Measurements from ENCODE around the gene CCDC50.

Gene CCDC50

DNA sequence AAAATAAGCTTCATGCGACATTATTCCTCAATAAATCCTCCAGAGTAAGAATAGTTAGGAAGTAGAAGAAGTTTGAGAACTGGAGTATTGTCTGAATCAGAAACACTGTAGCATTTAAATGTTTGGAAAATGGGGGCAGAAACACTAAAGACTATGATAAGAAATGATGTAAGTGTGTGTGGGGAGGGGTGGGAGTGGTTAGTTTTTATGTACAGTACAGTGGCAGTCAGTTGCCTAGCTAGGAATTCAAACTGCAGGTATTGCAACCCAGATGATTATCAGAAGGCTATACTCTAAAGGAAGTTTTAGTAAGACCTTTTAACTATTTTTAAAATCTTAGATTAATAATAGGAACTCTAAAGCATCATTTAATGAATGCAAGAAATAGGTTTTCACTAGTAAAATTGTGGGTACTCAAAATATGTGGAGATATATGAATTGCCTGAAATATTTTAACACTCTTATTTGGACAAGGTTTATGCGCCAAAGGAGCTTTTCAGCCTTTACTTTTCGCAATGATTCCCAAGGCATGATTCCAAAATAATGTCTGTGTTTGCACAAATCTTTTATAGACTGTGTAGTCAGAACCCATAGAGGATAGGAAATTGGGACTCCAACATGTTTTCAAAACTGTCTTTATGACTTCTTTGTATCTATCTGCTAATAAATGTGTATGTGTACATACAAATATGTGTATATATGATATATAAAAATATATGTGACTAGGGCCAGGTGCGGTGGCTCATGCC, 8.0 kb upstream of the CCDC50 start:
- Histone ChIP-seq H4K20me1 (ENCODE audit: insufficient read depth, low read length) (no peaks in the 10 kb centered on the region), H3K4me1 (ENCODE audit: insufficient read depth, low read length) (no peaks in the 10 kb centered on the region), H3K36me3 (ENCODE audit: insufficient read depth, low read length) (no peaks in the 10 kb centered on the region), H3K79me2 (ENCODE audit: insufficient read depth, low read length) (no peaks in the 10 kb centered on the region), H3K4me2 (ENCODE audit: insufficient read depth, low read length) (no peak overlapping the region), H3K27ac (ENCODE audit: low read length) (no peak overlapping the region), H3K27me3 (ENCODE audit: insufficient read depth, low read length, poor library complexity) (no peaks in the 10 kb centered on the region), H3K9ac (ENCODE audit: low read depth, low read length) (no peak overlapping the region), H3K9me3 (ENCODE audit: insufficient read depth, low read length, severe bottlenecking) (no peaks in the 10 kb centered on the region), H2AFZ (ENCODE audit: low read depth, low read length) (no peak overlapping the region), H3K4me3 (ENCODE audit: low read depth in 1 of 2, low read length in 2 of 2) (no peak overlapping the region)
- DNase-seq (no peak), ATAC-seq (ENCODE audit: insufficient read depth, low read depth) (no peak)
- no peak for TF ChIP-seq EZH2 (IDR thresholded peaks at IDR 0.05; ENCODE audit: borderline replicate concordance, low read depth, low read length, severe bottlenecking)
- TF ChIP-seq, protein P1, sequence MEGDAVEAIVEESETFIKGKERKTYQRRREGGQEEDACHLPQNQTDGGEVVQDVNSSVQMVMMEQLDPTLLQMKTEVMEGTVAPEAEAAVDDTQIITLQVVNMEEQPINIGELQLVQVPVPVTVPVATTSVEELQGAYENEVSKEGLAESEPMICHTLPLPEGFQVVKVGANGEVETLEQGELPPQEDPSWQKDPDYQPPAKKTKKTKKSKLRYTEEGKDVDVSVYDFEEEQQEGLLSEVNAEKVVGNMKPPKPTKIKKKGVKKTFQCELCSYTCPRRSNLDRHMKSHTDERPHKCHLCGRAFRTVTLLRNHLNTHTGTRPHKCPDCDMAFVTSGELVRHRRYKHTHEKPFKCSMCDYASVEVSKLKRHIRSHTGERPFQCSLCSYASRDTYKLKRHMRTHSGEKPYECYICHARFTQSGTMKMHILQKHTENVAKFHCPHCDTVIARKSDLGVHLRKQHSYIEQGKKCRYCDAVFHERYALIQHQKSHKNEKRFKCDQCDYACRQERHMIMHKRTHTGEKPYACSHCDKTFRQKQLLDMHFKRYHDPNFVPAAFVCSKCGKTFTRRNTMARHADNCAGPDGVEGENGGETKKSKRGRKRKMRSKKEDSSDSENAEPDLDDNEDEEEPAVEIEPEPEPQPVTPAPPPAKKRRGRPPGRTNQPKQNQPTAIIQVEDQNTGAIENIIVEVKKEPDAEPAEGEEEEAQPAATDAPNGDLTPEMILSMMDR (IDR thresholded peaks at IDR 0.05; ENCODE audit: borderline replicate concordance, extremely low read depth, low read length, poor library complexity, severe bottlenecking), result no peak

- H3K36me3 ChIP-seq (ENCODE audit: insufficient read depth, low read length), result no peaks in the 10 kb centered on the region
- TF ChIP-seq, protein P1 (IDR thresholded peaks at IDR 0.05; ENCODE audit: borderline replicate concordance, extremely low read depth, low read length, poor library complexity, severe bottlenecking), result no peak
- no peak for TF ChIP-seq EZH2 (IDR thresholded peaks at IDR 0.05; ENCODE audit: borderline replicate concordance, low read depth, low read length, severe bottlenecking)
Observed at GRCh38 chr3:191324936-191325335, 4.3 kb upstream of the CCDC50 start.

GRCh38 chr3:191327526-191327925, 1.7 kb upstream of the CCDC50 start:
- TF ChIP-seq EZH2 (IDR thresholded peaks at IDR 0.05; ENCODE audit: borderline replicate concordance, low read depth, low read length, severe bottlenecking), result no peak
- TF ChIP-seq, protein P1 (IDR thresholded peaks at IDR 0.05; ENCODE audit: borderline replicate concordance, extremely low read depth, low read length, poor library complexity, severe bottlenecking), result no peak
- H2AFZ ChIP-seq (ENCODE audit: low read depth, low read length), result no peak overlapping the region
- no peaks in the 10 kb centered on the region for H3K4me1 ChIP-seq (ENCODE audit: insufficient read depth, low read length)
- no peaks in the 10 kb centered on the region for H3K36me3 ChIP-seq (ENCODE audit: insufficient read depth, low read length)
- H3K4me2 ChIP-seq (ENCODE audit: insufficient read depth, low read length), result no peak overlapping the region
- H4K20me1 ChIP-seq (ENCODE audit: insufficient read depth, low read length), result no peaks in the 10 kb centered on the region
- no peaks in the 10 kb centered on the region for H3K9me3 ChIP-seq (ENCODE audit: insufficient read depth, low read length, severe bottlenecking)
- no peak overlapping the region for H3K9ac ChIP-seq (ENCODE audit: low read depth, low read length)
- DNase-seq (no peak), ATAC-seq (ENCODE audit: insufficient read depth, low read depth) (no peak)
- no peak overlapping the region for H3K27ac ChIP-seq (ENCODE audit: low read length)
- no peak overlapping the region for H3K4me3 ChIP-seq (ENCODE audit: low read depth in 1 of 2, low read length in 2 of 2)
- H3K27me3 ChIP-seq (ENCODE audit: insufficient read depth, low read length, poor library complexity), result no peaks in the 10 kb centered on the region
- H3K79me2 ChIP-seq (ENCODE audit: insufficient read depth, low read length), result no peaks in the 10 kb centered on the region

More at GRCh38 chr3:191324936-191325335, 4.3 kb upstream of the CCDC50 start:
- H4K20me1 ChIP-seq (ENCODE audit: insufficient read depth, low read length), result no peaks in the 10 kb centered on the region
- H3K27me3 ChIP-seq (ENCODE audit: insufficient read depth, low read length, poor library complexity), result no peaks in the 10 kb centered on the region
- no peak for ATAC-seq (ENCODE audit: insufficient read depth, low read depth)
- H3K27ac ChIP-seq (ENCODE audit: low read length), result no peak overlapping the region
- H3K9me3 ChIP-seq (ENCODE audit: insufficient read depth, low read length, severe bottlenecking), result no peaks in the 10 kb centered on the region
- no peak for DNase-seq
- no peak overlapping the region for H3K4me2 ChIP-seq (ENCODE audit: insufficient read depth, low read length)
- no peaks in the 10 kb centered on the region for H3K4me1 ChIP-seq (ENCODE audit: insufficient read depth, low read length)
- H2AFZ ChIP-seq (ENCODE audit: low read depth, low read length), result no peak overlapping the region
- H3K4me3 ChIP-seq (ENCODE audit: low read depth in 1 of 2, low read length in 2 of 2), result no peak overlapping the region
- H3K79me2 ChIP-seq (ENCODE audit: insufficient read depth, low read length), result no peaks in the 10 kb centered on the region
- H3K9ac ChIP-seq (ENCODE audit: low read depth, low read length), result no peak overlapping the region
